Neural cell (in vitro differentiated cells): ENCODE data around the gene JAZF1. TPM values are rescaled to one million over a fixed set of nuclear protein-coding genes. Genes with fewer than 3 reads are reported as not detected.

Experiments used
- H2AFZ ChIP-seq: fragments of 200-600, 300-800 bp; sonication (generic), shearing (Covaris generic); 2 replicates; pipeline ENCODE4 v1.6.0; 2014; ENCODE audit warnings: low read depth, mild to moderate bottlenecking, antibody characterized with exemption, low read length, moderate library complexity
- H3F3A ChIP-seq: fragments of 200-600 bp; shearing (Covaris generic); 2 replicates; pipeline ENCODE4 v1.6.1; 2016; ENCODE audit warnings: mild to moderate bottlenecking, moderate library complexity, mixed read lengths, antibody characterized with exemption, low read length; ENCODE audit not compliant: insufficient read depth, poor library complexity, severe bottlenecking
- H3K27ac ChIP-seq: fragments of 200-600, 300-800 bp; sonication (generic), shearing (Covaris generic); 2 replicates; pipeline ENCODE4 v1.5.1; 2014; ENCODE audit warnings: mild to moderate bottlenecking, low read length, moderate library complexity
- H3K27me3 ChIP-seq: fragments of 300-800, 200-600 bp; sonication (generic), shearing (Covaris generic); 2 replicates; pipeline ENCODE4 v1.6.0; 2014; ENCODE audit warnings: mild to moderate bottlenecking, low read depth, low read length, moderate library complexity; ENCODE audit not compliant: insufficient read depth
- H3K36me3 ChIP-seq: fragments of 300-800, 200-600 bp; sonication (generic), shearing (Covaris generic); 2 replicates; pipeline ENCODE4 v1.5.1; 2014; ENCODE audit warnings: mild to moderate bottlenecking, antibody characterized with exemption, low read length, moderate library complexity; ENCODE audit not compliant: insufficient read depth
- H3K4me2 ChIP-seq: fragments of 300-800, 200-600 bp; sonication (generic), shearing (Covaris generic); 2 replicates; pipeline ENCODE4 v1.6.0; 2014; ENCODE audit warnings: mild to moderate bottlenecking, low read length
- H3K4me3 ChIP-seq: fragments of 300-800, 200-600 bp; sonication (generic), shearing (Covaris generic); 2 replicates; pipeline ENCODE4 v1.5.1; 2014; ENCODE audit warnings: mild to moderate bottlenecking, low read length, moderate library complexity
- H3K79me2 ChIP-seq: fragments of 200-600 bp; shearing (Covaris generic); replicated peaks from 2 replicates; pipeline ENCODE4 v1.6.0; 2014; ENCODE audit warnings: mild to moderate bottlenecking, low read length, moderate library complexity; ENCODE audit not compliant: insufficient read depth
- H3K9ac ChIP-seq: fragments of 300-800, 200-600 bp; sonication (generic), shearing (Covaris generic); 2 replicates; pipeline ENCODE4 v1.6.1; 2016; ENCODE audit warnings: mild to moderate bottlenecking, low read length, mixed read lengths
- H3K9me2 ChIP-seq: fragments of 200-600 bp; shearing (Covaris generic); 2 replicates; pipeline ENCODE4 v1.6.1; 2016; ENCODE audit warnings: mild to moderate bottlenecking, low read length, mixed read lengths; ENCODE audit not compliant: insufficient read depth
- H3K9me3 ChIP-seq: fragments of 200-600, 300-800 bp; sonication (generic), shearing (Covaris generic); 2 replicates; pipeline ENCODE4 v1.6.1; 2016; ENCODE audit warnings: mild to moderate bottlenecking, mixed run types, low read length, moderate library complexity, mixed read lengths
- H4K20me1 ChIP-seq: fragments of 200-600 bp; shearing (Covaris generic); 2 replicates; pipeline ENCODE4 v1.6.1; 2016; ENCODE audit warnings: mild to moderate bottlenecking, mixed run types; ENCODE audit not compliant: insufficient read depth
- CTCF ChIP-seq: fragments of 450-650 bp; IDR thresholded peaks from 2 replicates; pipeline ENCODE4 v1.5.1; 2014; ENCODE audit warnings: antibody characterized with exemption, mild to moderate bottlenecking, moderate library complexity; ENCODE audit not compliant: poor library complexity, severe bottlenecking
- EP300 ChIP-seq: fragments of 450-650 bp; conservative IDR thresholded peaks from 2 replicates; pipeline ENCODE4 v1.6.1; 2014; ENCODE audit warnings: antibody characterized with exemption, mild to moderate bottlenecking, moderate library complexity; ENCODE audit not compliant: poor library complexity, severe bottlenecking
- EZH2 ChIP-seq: fragments of 200-600, 300-800 bp; shearing (Covaris generic), sonication (generic); IDR thresholded peaks from 2 replicates; pipeline ENCODE4 v1.6.1; 2014; ENCODE audit warnings: antibody characterized with exemption, low read length, borderline replicate concordance, mild to moderate bottlenecking; ENCODE audit not compliant: insufficient read depth, poor library complexity, severe bottlenecking
- MXI1 ChIP-seq: fragments of 450-650 bp; conservative IDR thresholded peaks from 2 replicates; pipeline ENCODE4 v1.6.1; 2014; ENCODE audit warnings: antibody characterized with exemption, mild to moderate bottlenecking; ENCODE audit not compliant: poor library complexity, severe bottlenecking
- POLR2AphosphoS5 ChIP-seq: IDR thresholded peaks from 2 replicates; pipeline ENCODE4 v1.6.1; 2012
- RAD21 ChIP-seq: fragments of 450-650 bp; conservative IDR thresholded peaks from 2 replicates; pipeline ENCODE4 v1.6.1; 2014; ENCODE audit warnings: antibody characterized with exemption, mild to moderate bottlenecking, moderate library complexity
- REST ChIP-seq: IDR thresholded peaks from 2 replicates; pipeline ENCODE4 v1.6.1; 2012; ENCODE audit warnings: borderline replicate concordance
- SMC3 ChIP-seq: fragments of 450-650 bp; conservative IDR thresholded peaks from 2 replicates; pipeline ENCODE4 v1.6.1; 2014; ENCODE audit warnings: antibody characterized with exemption, mild to moderate bottlenecking, moderate library complexity; ENCODE audit not compliant: poor library complexity
- TAF1 ChIP-seq: IDR thresholded peaks from 2 replicates; pipeline ENCODE4 v1.6.1; 2012; ENCODE audit warnings: low read depth
- polyA plus RNA-seq: library from polyadenylated mRNA; depleted of rRNA; stranded (reverse); fragments of >200 nt; gene quantifications from 2 replicates; pipeline ENCODE4 v1.2.3, GENCODE V29; 2014

The JAZF1 gene
- polyA plus RNA-seq, 1 donor from 2014 or later, result 29.5 TPM

GRCh38 chr7:27872356-27873275 is 308.0 kb downstream of the JAZF1 start:
- no peaks in the 10 kb centered on the region for H3K9me2 ChIP-seq
- H3K9ac ChIP-seq, result no peak overlapping the region
- no peak for TF ChIP-seq POLR2AphosphoS5
- TF ChIP-seq CTCF, result no peak
- no peak for TF ChIP-seq REST
- no peak for TF ChIP-seq EP300
- no peak for TF ChIP-seq TAF1
- no peak for TF ChIP-seq EZH2
- no peaks in the 10 kb centered on the region for H3K36me3 ChIP-seq
- H3K4me2 ChIP-seq, result no peak overlapping the region
- H3K27ac ChIP-seq, result no peak overlapping the region
- no peaks in the 10 kb centered on the region for H3K27me3 ChIP-seq
- H2AFZ ChIP-seq, result no peak overlapping the region
- H4K20me1 ChIP-seq, result no peaks in the 10 kb centered on the region
- H3K4me3 ChIP-seq, result no peak overlapping the region
- H3F3A ChIP-seq, result no peaks in the 10 kb centered on the region
- H3K79me2 ChIP-seq, result no peaks in the 10 kb centered on the region
- no peaks in the 10 kb centered on the region for H3K9me3 ChIP-seq

GRCh38 chr7:27871866-27872265 is 308.7 kb downstream of the JAZF1 start:
- H3K79me2 ChIP-seq, result no peaks in the 10 kb centered on the region
- H3K9me2 ChIP-seq, result no peaks in the 10 kb centered on the region
- H3K4me3 ChIP-seq, result no peak overlapping the region
- no peak overlapping the region for H2AFZ ChIP-seq
- TF ChIP-seq MXI1 (no peak), REST (no peak), EZH2 (no peak), EP300 (no peak), CTCF (no peak), SMC3 (no peak), RAD21 (no peak), TAF1 (no peak)
- no peak overlapping the region for H3K4me2 ChIP-seq
- no peaks in the 10 kb centered on the region for H3K36me3 ChIP-seq
- H3K9ac ChIP-seq, result no peak overlapping the region
- peaks cover 3% of the 10 kb centered on the region for H3F3A ChIP-seq
- no peaks in the 10 kb centered on the region for H3K9me3 ChIP-seq
- H3K27ac ChIP-seq, result no peak overlapping the region
- no peaks in the 10 kb centered on the region for H4K20me1 ChIP-seq
- no peaks in the 10 kb centered on the region for H3K27me3 ChIP-seq
